DOHH2 (cell line): ENCODE data around the gene ABCD1.

ENCODE experiments used
- H3F3A ChIP-seq: fragments of 200-600 bp; sonication (generic), shearing (Covaris generic); 2 replicates; pipeline ENCODE4 v1.6.0; 2016; ENCODE audit warnings: antibody characterized with exemption, mild to moderate bottlenecking; ENCODE audit not compliant: control insufficient read depth, insufficient read depth
- H3K27ac ChIP-seq: fragments of 200-600 bp; sonication (generic); 2 replicates; pipeline ENCODE4 v1.5.1; 2014; ENCODE audit warnings: low read depth, mild to moderate bottlenecking, low read length, moderate library complexity
- H3K27me3 ChIP-seq: fragments of 200-600 bp; sonication (generic); 2 replicates; pipeline ENCODE4 v1.6.1; 2014; ENCODE audit warnings: mild to moderate bottlenecking, low read length, mixed read lengths; ENCODE audit not compliant: control insufficient read depth
- H3K36me3 ChIP-seq: fragments of 200-600 bp; sonication (generic); 2 replicates; pipeline ENCODE4 v1.6.1; 2014; ENCODE audit warnings: mild to moderate bottlenecking, low read length, moderate library complexity, mixed read lengths; ENCODE audit not compliant: control insufficient read depth
- H3K4me1 ChIP-seq: fragments of 200-600 bp; sonication (generic); 2 replicates; pipeline ENCODE4 v1.6.1; 2014; ENCODE audit warnings: mild to moderate bottlenecking, low read length, mixed read lengths; ENCODE audit not compliant: control insufficient read depth
- H3K4me2 ChIP-seq: fragments of 200-600 bp; sonication (generic); 2 replicates; pipeline ENCODE4 v1.6.0; 2014; ENCODE audit warnings: mild to moderate bottlenecking, low read length, moderate library complexity
- H3K4me3 ChIP-seq: fragments of 200-600 bp; sonication (generic); 2 replicates; pipeline ENCODE4 v1.5.1; 2014; ENCODE audit warnings: mild to moderate bottlenecking, low read length, mixed read lengths
- H3K79me2 ChIP-seq: fragments of 200-600 bp; sonication (generic); 2 replicates; pipeline ENCODE4 v1.6.1; 2014; ENCODE audit warnings: mild to moderate bottlenecking, low read length, mixed read lengths; ENCODE audit not compliant: control insufficient read depth
- H3K9me2 ChIP-seq: fragments of 200-600 bp; sonication (generic); replicated peaks from 2 replicates; pipeline ENCODE4 v1.6.1; 2014; ENCODE audit warnings: mild to moderate bottlenecking, low read length, mixed read lengths; ENCODE audit not compliant: control insufficient read depth
- H3K9me3 ChIP-seq: fragments of 200-600 bp; sonication (generic); 2 replicates; pipeline ENCODE4 v1.6.1; 2014; ENCODE audit warnings: antibody characterized with exemption, low read length, mixed read lengths; ENCODE audit not compliant: control insufficient read depth, insufficient read depth
- H4K20me1 ChIP-seq: fragments of 200-600 bp; sonication (generic); 2 replicates; pipeline ENCODE4 v1.6.0; 2014; ENCODE audit warnings: low read depth, mild to moderate bottlenecking, antibody characterized with exemption, low read length, moderate library complexity; ENCODE audit not compliant: control insufficient read depth, insufficient read depth
- EZH2phosphoT487 ChIP-seq: fragments of 200-600 bp; sonication (generic); IDR thresholded peaks from 2 replicates; pipeline ENCODE4 v1.6.1; 2017; ENCODE audit warnings: borderline replicate concordance, mild to moderate bottlenecking, antibody characterized with exemption, low read length, moderate library complexity, mixed read lengths
- TF ChIP-seq, protein P1 (sequence below): fragments of 200-600 bp; sonication (generic); IDR thresholded peaks from one replicate; pipeline ENCODE4 v1.5.1; 2014; ENCODE audit warnings: antibody characterized with exemption, mild to moderate bottlenecking, low read depth, low read length; ENCODE audit not compliant: poor library complexity, severe bottlenecking

The ABCD1 gene

DNA sequence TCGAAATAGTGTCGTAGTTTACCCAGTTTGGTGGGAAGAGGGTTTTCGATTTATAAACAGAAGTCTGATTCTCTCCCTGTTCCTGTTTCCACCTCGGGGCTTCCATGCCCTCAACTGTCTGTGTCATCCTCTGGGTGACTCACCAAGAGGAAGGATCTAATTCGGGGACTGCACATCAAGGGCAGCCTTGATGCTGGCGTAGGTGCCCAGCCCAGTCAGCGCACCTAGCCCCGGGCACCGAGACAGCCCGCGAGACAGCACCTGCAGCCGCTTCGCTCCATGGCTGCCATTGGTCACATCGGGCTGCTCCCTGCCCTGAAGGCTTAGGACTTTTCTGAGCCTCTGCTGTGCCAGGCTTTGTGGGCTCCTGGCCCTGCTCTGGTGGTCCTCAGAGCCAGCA is 7.7 kb downstream of the ABCD1 start:
- no peaks in the 10 kb centered on the region for H3K79me2 ChIP-seq
- H3F3A ChIP-seq, result no peaks in the 10 kb centered on the region
- H3K36me3 ChIP-seq, result no peaks in the 10 kb centered on the region
- H3K4me2 ChIP-seq, result no peak overlapping the region
- H3K4me3 ChIP-seq, result no peak overlapping the region
- no peaks in the 10 kb centered on the region for H3K9me2 ChIP-seq
- H3K27me3 ChIP-seq, result no peaks in the 10 kb centered on the region
- no peaks in the 10 kb centered on the region for H3K9me3 ChIP-seq
- no peaks in the 10 kb centered on the region for H4K20me1 ChIP-seq
- no peak for TF ChIP-seq EZH2phosphoT487
- TF ChIP-seq, protein P1, sequence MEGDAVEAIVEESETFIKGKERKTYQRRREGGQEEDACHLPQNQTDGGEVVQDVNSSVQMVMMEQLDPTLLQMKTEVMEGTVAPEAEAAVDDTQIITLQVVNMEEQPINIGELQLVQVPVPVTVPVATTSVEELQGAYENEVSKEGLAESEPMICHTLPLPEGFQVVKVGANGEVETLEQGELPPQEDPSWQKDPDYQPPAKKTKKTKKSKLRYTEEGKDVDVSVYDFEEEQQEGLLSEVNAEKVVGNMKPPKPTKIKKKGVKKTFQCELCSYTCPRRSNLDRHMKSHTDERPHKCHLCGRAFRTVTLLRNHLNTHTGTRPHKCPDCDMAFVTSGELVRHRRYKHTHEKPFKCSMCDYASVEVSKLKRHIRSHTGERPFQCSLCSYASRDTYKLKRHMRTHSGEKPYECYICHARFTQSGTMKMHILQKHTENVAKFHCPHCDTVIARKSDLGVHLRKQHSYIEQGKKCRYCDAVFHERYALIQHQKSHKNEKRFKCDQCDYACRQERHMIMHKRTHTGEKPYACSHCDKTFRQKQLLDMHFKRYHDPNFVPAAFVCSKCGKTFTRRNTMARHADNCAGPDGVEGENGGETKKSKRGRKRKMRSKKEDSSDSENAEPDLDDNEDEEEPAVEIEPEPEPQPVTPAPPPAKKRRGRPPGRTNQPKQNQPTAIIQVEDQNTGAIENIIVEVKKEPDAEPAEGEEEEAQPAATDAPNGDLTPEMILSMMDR, result no peak
- no peak overlapping the region for H3K27ac ChIP-seq
- peaks cover 14% of the 10 kb centered on the region for H3K4me1 ChIP-seq

DNA sequence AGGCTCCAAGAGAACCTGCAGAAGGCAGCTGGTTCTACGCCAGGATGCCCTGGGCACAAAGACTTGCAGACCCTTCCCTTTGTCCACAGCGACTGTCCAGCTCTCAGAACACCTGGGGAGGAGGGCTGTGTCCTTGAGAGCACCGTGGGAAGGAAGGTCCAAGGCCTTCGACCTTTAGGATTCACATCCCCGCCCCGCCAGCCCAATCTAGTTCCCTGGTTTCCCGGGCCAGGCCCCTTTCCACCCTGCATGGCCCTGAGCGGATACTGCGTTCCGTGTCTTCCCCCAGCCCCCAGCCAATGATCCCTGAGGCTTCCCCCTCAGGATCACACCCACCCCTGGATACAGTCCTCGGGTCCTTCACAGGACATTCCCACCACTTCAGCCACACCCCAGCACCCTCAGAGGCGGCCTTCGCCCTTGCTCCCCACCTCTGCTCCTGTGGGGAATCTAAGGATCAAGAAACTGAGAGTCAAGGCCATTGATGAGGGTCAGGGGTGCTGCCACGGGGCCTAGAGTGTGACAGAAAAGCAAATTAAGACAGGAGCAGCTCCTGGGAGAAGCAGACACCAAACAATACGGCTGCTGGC is 9.1 kb downstream of the ABCD1 start:
- H3K36me3 ChIP-seq, result no peaks in the 10 kb centered on the region
- no peaks in the 10 kb centered on the region for H3K9me3 ChIP-seq
- H3K4me2 ChIP-seq, result no peak overlapping the region
- H3K27ac ChIP-seq, result no peak overlapping the region
- TF ChIP-seq, protein P1, result no peak
- TF ChIP-seq EZH2phosphoT487, result no peak
- no peaks in the 10 kb centered on the region for H3F3A ChIP-seq
- no peaks in the 10 kb centered on the region for H3K79me2 ChIP-seq
- peaks cover 9% of the 10 kb centered on the region for H3K4me1 ChIP-seq
- no peaks in the 10 kb centered on the region for H3K9me2 ChIP-seq
- no peaks in the 10 kb centered on the region for H3K27me3 ChIP-seq
- no peaks in the 10 kb centered on the region for H4K20me1 ChIP-seq
- H3K4me3 ChIP-seq, result no peak overlapping the region

DNA sequence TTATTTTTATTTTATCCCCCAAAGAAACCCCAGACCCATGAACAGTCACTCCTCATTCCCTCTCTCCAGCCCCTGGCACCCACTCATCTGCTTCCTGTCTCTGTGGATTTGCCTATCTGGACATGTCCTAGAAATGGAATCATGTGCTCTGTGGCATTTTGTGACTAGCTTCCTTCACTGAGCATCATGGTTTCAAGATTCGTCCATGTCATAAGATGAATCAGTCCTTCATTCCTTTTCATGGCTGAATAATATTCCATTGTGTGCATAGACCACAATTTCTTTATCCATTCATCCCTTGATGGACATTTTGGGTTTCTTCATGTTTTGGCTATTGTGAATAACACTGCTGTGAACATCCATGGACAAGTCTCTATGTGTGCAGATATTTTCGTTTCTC is 10.2 kb downstream of the ABCD1 start:
- Histone ChIP-seq H3K36me3 (no peaks in the 10 kb centered on the region), H3K4me3 (no peak overlapping the region), H4K20me1 (no peaks in the 10 kb centered on the region), H3K79me2 (no peaks in the 10 kb centered on the region), H3K4me1 (peaks cover 9% of the 10 kb centered on the region), H3K9me2 (no peaks in the 10 kb centered on the region), H3K27me3 (no peaks in the 10 kb centered on the region), H3K4me2 (no peak overlapping the region), H3K27ac (no peak overlapping the region), H3F3A (no peaks in the 10 kb centered on the region), H3K9me3 (no peaks in the 10 kb centered on the region)
- TF ChIP-seq, protein P1, result no peak
- no peak for TF ChIP-seq EZH2phosphoT487
